GM12878 (cell line): ENCODE results near the gene ZNF776. TPM values are rescaled to one million over a fixed set of nuclear protein-coding genes. Genes with fewer than 3 reads are reported as not detected.

ENCODE experiments used
- ATAC-seq: fragments of 200-7000 bp; cut with Tn5 transposase; 3 replicates; pipeline ENCODE4 v1.9.1; 2020; ENCODE audit warnings: mild to moderate bottlenecking, moderate library complexity
- BruUV-seq: library from RNA; stranded (reverse); fragments of 400-500 nt; replicated peaks from 2 replicates; lab custom pipeline; 2021; lab: Mats Ljungman, UMichigan
- CTCF ChIA-PET: fragments of 300-600 bp; sonication (Branson Sonifier 250); formaldehyde crosslinking; extraction: SDS; loops from one replicate; lab custom pipeline; 2021; ENCODE audit warnings: inconsistent platforms; lab: Yijun Ruan, JAX
- POLR2A ChIA-PET: fragments of 350-600 bp; formaldehyde crosslinking; extraction: SDS; loops from one replicate; lab custom pipeline; 2021; ENCODE audit warnings: inconsistent platforms; lab: Charles Lee
- RAD21 ChIA-PET: fragments of 300-600 bp; sonication (Branson Sonifier 250); formaldehyde crosslinking; loops from one replicate; lab custom pipeline; 2023; ENCODE audit warnings: antibody characterized with exemption; ENCODE audit not compliant: unreplicated experiment; lab: Charles Lee
- SMC1A ChIA-PET: fragments of 300-600 bp; sonication (Branson Sonifier 250); formaldehyde crosslinking; loops from one replicate; lab custom pipeline; 2023; ENCODE audit not compliant: unreplicated experiment, uncharacterized antibody; lab: Charles Lee
- DNase-seq: peaks from one replicate; pipeline ENCODE4 v3.0.0-alpha.2; 2011; ENCODE audit warnings: low read depth, low spot score
- FAIRE-seq: peaks from 3 replicates; lab custom pipeline; 2011; peaks lifted over from hg19 to GRCh38; lab: Jason Lieb, UNC
- H2AFZ ChIP-seq: 2 replicates; pipeline ENCODE4 v1.6.0; 2011; ENCODE audit warnings: low read depth, low read length, control low read depth; ENCODE audit not compliant: control insufficient read depth
- H3K27ac ChIP-seq: 2 replicates; pipeline ENCODE4 v1.5.1; 2011; ENCODE audit warnings: control low read depth; ENCODE audit not compliant: control insufficient read depth, insufficient read depth
- H3K27me3 ChIP-seq, 2 experiments: replicated peaks in 1 of 2; 2 replicates each; pipeline versions ENCODE4 v1.6.0 to v1.6.1; 2011; ENCODE audit warnings: low read length in 1 of 2; ENCODE audit not compliant: control insufficient read depth in 2 of 2, insufficient read depth in 2 of 2
- H3K36me3 ChIP-seq, 2 experiments: 2 replicates each; pipeline ENCODE4 v1.5.1; 2011; ENCODE audit warnings: low read length in 1 of 2; ENCODE audit not compliant: control insufficient read depth in 2 of 2, insufficient read depth in 2 of 2
- H3K4me1 ChIP-seq: 2 replicates; pipeline ENCODE4 v1.6.1; 2011; ENCODE audit warnings: mild to moderate bottlenecking, low read length, moderate library complexity, mixed read lengths; ENCODE audit not compliant: control insufficient read depth, insufficient read depth
- H3K4me2 ChIP-seq: 2 replicates; pipeline ENCODE4 v1.6.0; 2011; ENCODE audit warnings: control low read depth; ENCODE audit not compliant: control insufficient read depth, insufficient read depth
- H3K4me3 ChIP-seq: fragments of 200-600 bp; sonication (generic); 2 replicates; pipeline ENCODE4 v1.5.1; 2016
- H3K79me2 ChIP-seq: 2 replicates; pipeline ENCODE4 v1.6.0; 2011; ENCODE audit warnings: low read length; ENCODE audit not compliant: control insufficient read depth, insufficient read depth
- H3K9ac ChIP-seq: 2 replicates; pipeline ENCODE4 v1.8.0; 2011; ENCODE audit warnings: low read length, control low read depth, mixed read lengths; ENCODE audit not compliant: control insufficient read depth, insufficient read depth
- H3K9me3 ChIP-seq: replicated peaks from 3 replicates; pipeline ENCODE4 v1.5.1; 2011; ENCODE audit warnings: mild to moderate bottlenecking, low read length; ENCODE audit not compliant: control insufficient read depth, insufficient read depth
- H4K20me1 ChIP-seq: 2 replicates; pipeline ENCODE4 v1.6.0; 2011; ENCODE audit not compliant: control insufficient read depth, insufficient read depth
- ASH2L ChIP-seq: fragments of 300-600, 200-600 bp; sonication (generic); IDR thresholded peaks from 2 replicates; pipeline ENCODE4 v1.6.1; 2017; ENCODE audit warnings: low read depth, mild to moderate bottlenecking, borderline replicate concordance
- CBX5 ChIP-seq: sonication (generic); IDR thresholded peaks from 2 replicates; pipeline ENCODE4 v1.6.1; 2016; ENCODE audit warnings: low read depth, moderate library complexity, mild to moderate bottlenecking, inconsistent platforms
- FOXK2 ChIP-seq: fragments of 450-650 bp; IDR thresholded peaks from 2 replicates; pipeline ENCODE4 v1.6.1; 2017; ENCODE audit warnings: mild to moderate bottlenecking, moderate library complexity
- GABPA ChIP-seq: IDR thresholded peaks from 2 replicates; pipeline ENCODE4 v1.6.1; 2014; ENCODE audit warnings: antibody characterized with exemption, low read depth, mild to moderate bottlenecking, inconsistent platforms
- HDAC6 ChIP-seq: fragments of 200-600 bp; sonication (generic); IDR thresholded peaks from one replicate; pipeline ENCODE4 v1.8.0; 2017; ENCODE audit warnings: antibody characterized with exemption; ENCODE audit not compliant: unreplicated experiment
- MEF2B ChIP-seq: fragments of 450-650 bp; IDR thresholded peaks from 2 replicates; pipeline ENCODE4 v1.6.1; 2018; ENCODE audit warnings: mild to moderate bottlenecking, moderate library complexity; ENCODE audit not compliant: partially characterized antibody, poor library complexity, severe bottlenecking
- PML ChIP-seq: IDR thresholded peaks from 2 replicates; pipeline ENCODE4 v1.6.1; 2012; ENCODE audit warnings: low read length, inconsistent platforms
- SUPT20H ChIP-seq: IDR thresholded peaks from 2 replicates; pipeline ENCODE4 v1.6.1; 2011; ENCODE audit warnings: low read depth, mild to moderate bottlenecking, low read length, moderate library complexity, borderline replicate concordance; ENCODE audit not compliant: control insufficient read depth
- TCF12 ChIP-seq: IDR thresholded peaks from 2 replicates; pipeline ENCODE4 v1.6.1; 2011; ENCODE audit warnings: low read depth, mild to moderate bottlenecking, low read length
- ZBTB40 ChIP-seq: fragments of 450-650 bp; IDR thresholded peaks from 2 replicates; pipeline ENCODE4 v1.6.1; 2016; ENCODE audit warnings: mild to moderate bottlenecking, moderate library complexity, borderline replicate concordance
- WGBS: methylation state at CpG from one replicate; pipeline ENCODE4 v1.1.6; 2016; ENCODE audit warnings: low lambda C conversion rate; ENCODE audit not compliant: insufficient replicate concordance, insufficient coverage; ENCODE audit errors: missing lambda C conversion rate; 5-methylcytosine and 5-hydroxymethylcytosine counted together
- in situ Hi-C: fragments of 300-500 bp; cut with MboI; formaldehyde crosslinking; loops from 9 replicates; pipeline ENCODE4 v1.14.3; 2018; ENCODE audit warnings: mixed read lengths
- intact Hi-C: fragments of 100-400 bp; cut with micrococcal nuclease; formaldehyde crosslinking; loops from one replicate; pipeline ENCODE4 v1.14.2; 2022; ENCODE audit not compliant: unreplicated experiment
- polyA plus RNA-seq, 11 experiments: library from polyadenylated mRNA; depleted of rRNA in 4 of 11; unstranded in 6 of 11; stranded (reverse) in 5 of 11; fragments of >200 nt; fragmentation: Nextera tagmentation in 4 of 11; fragmentation: Illumina TruSeq in 1 of 11; extraction: Ambion mirVana in 4 of 11; extraction: Trizol in 1 of 11; gene quantifications; 1 replicate in 1 of 11; 2 replicates in 10 of 11; pipeline versions ENCODE4 v1.2.1 to v1.2.3, GENCODE V29; 2011 to 2016; ENCODE audit warnings: inconsistent platforms in 2 of 11, missing spikeins in 2 of 11, low read depth in 1 of 11
- total RNA-seq, 4 experiments: library from RNA; depleted of rRNA in 3 of 4; stranded (reverse); fragments of >200 nt in 3 of 4; fragmentation: Illumina TruSeq in 1 of 4; extraction: Trizol in 1 of 4; gene quantifications; 2 replicates each; pipeline versions ENCODE4 v1.2.1 to v1.2.3, GENCODE V29; 2013 to 2021

The ZNF776 gene
- total and polyA plus RNA-seq, 10 of the 15 experiments (the other 5 are each of a cell fraction or from before 2014, with no cell fraction given), result 1.9 to 16.3 (median 11.7) TPM

GRCh38 chr19:57757941-57758340, 11.3 kb downstream of the ZNF776 start:
- TF ChIP-seq ZBTB40 (no peak), TCF12 (no peak), GABPA (no peak), FOXK2 (no peak), CBX5 (no peak), SUPT20H (no peak), HDAC6 (no peak), ASH2L (no peak), MEF2B (no peak), PML (no peak)
- no peak for DNase-seq
- no TSS peak for BruUV-seq
- H3K4me1 ChIP-seq, result no peaks in the 10 kb centered on the region
- ChIA-PET RAD21 (no interaction called here), CTCF (no interaction called here), POLR2A (no interaction called here), SMC1A (no interaction called here)
- FAIRE-seq, result no peak
- in situ Hi-C loops, result no loop called here
- no peak overlapping the region for H3K4me3 ChIP-seq
- ATAC-seq, result no peak
- no peak overlapping the region for H2AFZ ChIP-seq
- H3K9ac ChIP-seq, result no peak overlapping the region
- H3K4me2 ChIP-seq, result no peak overlapping the region
- intact Hi-C loops, result no loop called here
- no peaks in the 10 kb centered on the region for H3K27me3 ChIP-seq
- no peaks in the 10 kb centered on the region for H4K20me1 ChIP-seq
- H3K9me3 ChIP-seq, result peaks cover 25% of the 10 kb centered on the region
- H3K79me2 ChIP-seq, result no peaks in the 10 kb centered on the region
- 97% methylated on average over 2 of the region's 2 CpGs for WGBS
- no peak overlapping the region for H3K27ac ChIP-seq
- peaks cover 2 to 26% of the 10 kb centered on the region in 2 experiments for H3K36me3 ChIP-seq
